ENCODE data around the gene CRY2.

GRCh38 chr11:45913514-45913913 is 66.2 kb downstream of the CRY2 start:
- no peak for TF ChIP-seq CTCF (IDR thresholded peaks at IDR 0.05)
- no peak for TF ChIP-seq POLR2A (IDR thresholded peaks at IDR 0.05)
